DND-41 (cell line): ENCODE measurements around the gene NPAS1.

ENCODE experiments used
- EZH2 ChIP-seq: IDR thresholded peaks from 3 replicates; pipeline ENCODE4 v1.6.1; 2012; ENCODE audit warnings: borderline replicate concordance, low read depth, mild to moderate bottlenecking, moderate library complexity, low read length, inconsistent platforms; ENCODE audit not compliant: severe bottlenecking
- TF ChIP-seq, protein P1 (sequence below): IDR thresholded peaks from 2 replicates; pipeline ENCODE4 v1.5.1; 2012; ENCODE audit warnings: borderline replicate concordance, low read length, moderate library complexity, mild to moderate bottlenecking; ENCODE audit not compliant: poor library complexity, severe bottlenecking; ENCODE audit errors: extremely low read depth

DNA sequence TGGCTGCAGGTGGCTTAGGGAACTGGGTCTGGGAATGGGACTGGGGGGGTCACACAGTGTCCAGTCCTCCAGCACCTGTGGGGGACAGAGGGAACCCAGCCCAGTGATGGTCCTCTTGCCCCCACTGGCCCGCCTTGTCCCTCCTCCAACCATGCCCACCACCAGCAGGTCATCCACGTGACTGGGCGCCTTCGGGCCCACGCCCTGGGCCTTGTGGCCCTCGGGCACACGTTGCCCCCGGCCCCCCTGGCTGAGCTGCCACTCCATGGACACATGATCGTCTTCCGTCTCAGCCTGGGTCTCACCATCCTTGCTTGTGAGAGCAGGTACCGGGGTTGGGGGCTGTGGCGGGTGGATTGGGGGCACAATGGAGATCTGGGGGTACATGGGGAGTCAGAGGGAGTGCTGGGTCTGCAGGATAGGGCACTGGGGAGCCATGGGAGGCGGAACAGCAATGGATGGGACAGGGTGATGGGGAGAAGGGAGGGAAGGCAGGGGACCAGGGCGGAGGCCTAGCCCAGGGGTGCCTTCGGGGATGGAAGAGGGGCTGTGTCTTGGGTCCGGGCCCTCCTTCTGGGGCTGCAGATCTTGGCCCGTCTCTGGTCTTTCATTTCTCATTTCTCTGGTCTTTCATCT is 19.7 kb downstream of the NPAS1 start:
- TF ChIP-seq, protein P1, sequence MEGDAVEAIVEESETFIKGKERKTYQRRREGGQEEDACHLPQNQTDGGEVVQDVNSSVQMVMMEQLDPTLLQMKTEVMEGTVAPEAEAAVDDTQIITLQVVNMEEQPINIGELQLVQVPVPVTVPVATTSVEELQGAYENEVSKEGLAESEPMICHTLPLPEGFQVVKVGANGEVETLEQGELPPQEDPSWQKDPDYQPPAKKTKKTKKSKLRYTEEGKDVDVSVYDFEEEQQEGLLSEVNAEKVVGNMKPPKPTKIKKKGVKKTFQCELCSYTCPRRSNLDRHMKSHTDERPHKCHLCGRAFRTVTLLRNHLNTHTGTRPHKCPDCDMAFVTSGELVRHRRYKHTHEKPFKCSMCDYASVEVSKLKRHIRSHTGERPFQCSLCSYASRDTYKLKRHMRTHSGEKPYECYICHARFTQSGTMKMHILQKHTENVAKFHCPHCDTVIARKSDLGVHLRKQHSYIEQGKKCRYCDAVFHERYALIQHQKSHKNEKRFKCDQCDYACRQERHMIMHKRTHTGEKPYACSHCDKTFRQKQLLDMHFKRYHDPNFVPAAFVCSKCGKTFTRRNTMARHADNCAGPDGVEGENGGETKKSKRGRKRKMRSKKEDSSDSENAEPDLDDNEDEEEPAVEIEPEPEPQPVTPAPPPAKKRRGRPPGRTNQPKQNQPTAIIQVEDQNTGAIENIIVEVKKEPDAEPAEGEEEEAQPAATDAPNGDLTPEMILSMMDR = no peak
- no peak for TF ChIP-seq EZH2
